ENCODE measurements around the gene ARHGAP19.

Gene ARHGAP19

DNA sequence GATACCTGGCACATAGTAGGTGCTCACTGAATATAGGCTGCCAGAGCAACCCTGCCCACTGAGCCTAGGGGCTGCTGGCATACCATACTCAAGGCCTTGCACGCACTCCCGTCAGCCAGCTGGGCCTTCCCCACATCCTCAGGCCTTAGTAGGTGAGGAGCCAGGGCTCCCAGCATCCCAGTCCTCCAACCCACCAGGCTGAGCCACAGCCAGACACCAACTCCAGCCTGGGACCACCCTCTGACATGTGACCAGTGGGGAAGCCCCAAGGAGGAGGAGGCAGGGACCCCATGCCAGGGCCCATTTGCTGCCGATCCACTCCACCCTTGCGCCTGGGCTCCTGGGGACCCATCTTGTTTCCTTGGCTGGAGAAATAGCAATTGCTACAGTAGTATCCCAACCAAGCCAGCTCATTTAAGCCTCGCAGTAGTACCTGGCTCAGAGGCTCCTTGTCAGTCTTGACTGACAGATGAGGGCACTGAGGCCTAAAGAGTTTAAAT is 118.1 kb downstream of the ARHGAP19 start:
- no peak for DNase-seq (ENCODE audit: insufficient read length, low spot score)
- no peak for FAIRE-seq

DNA sequence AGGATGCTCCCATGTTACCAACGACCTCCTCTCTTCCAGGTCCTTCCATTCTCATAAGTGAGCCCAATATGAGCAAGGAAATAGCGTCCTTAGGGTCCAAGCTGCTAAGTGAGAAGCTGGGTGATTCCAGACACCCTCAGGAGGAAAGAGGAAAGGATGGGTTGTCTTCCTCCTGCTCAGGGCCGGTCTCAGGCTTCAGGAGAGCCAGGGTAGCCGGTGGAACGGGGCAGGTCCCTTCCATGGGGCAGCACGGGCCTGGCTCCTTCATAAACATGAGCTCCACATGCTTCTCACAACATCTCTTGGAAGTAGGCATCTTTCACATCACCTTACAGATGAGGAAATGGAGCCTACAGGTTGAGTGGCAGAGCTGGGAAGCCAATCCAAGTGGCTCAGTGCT is 119.4 kb downstream of the ARHGAP19 start:
- FAIRE-seq (no peak), DNase-seq (ENCODE audit: insufficient read length, low spot score) (no peak)

Data from GM19239 (cell line).